Measurements from ENCODE around the gene MAD1L1. TPM values are rescaled to one million over a fixed set of nuclear protein-coding genes. Genes with fewer than 3 reads are reported as not detected.

Gene MAD1L1
- total and polyA plus RNA-seq, 2 experiments from 2014 or later = 38.2 to 69.8 TPM

DNA sequence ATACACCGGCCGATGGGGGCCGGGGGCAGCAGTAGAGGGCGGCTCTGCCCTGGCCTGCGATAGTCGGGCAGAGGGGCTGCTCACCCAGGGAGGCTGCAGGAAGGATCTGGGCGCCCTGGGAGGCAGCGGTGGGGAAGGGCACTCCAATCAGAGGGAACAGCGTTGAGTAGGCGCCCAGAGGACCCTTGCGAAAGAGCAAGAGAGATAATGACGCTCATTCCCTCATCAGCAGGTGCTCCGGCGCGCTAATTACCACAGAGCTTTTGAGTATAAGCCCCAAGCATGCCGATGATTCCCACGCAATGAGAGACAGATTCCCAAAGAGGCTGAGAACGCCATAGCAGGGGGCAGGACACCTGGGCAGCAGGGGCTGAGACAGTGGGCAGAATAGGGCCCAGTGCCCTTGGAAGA lies 215.3 kb downstream of the MAD1L1 start:
- WGBS, 2 experiments (ENCODE audit: low coverage in 1 of 2, low lambda C conversion rate in 2 of 2, missing lambda C conversion rate in 2 of 2) = 94 to 95% methylated on average over 16 to 18 of the region's 18 CpGs
- no peak overlapping the region for H3K4me3 ChIP-seq
- H3K79me2 ChIP-seq (ENCODE audit: insufficient read depth) = no peaks in the 10 kb centered on the region
- in situ Hi-C loops (cut with MboI) = no loop called here
- H3K9me3 ChIP-seq (ENCODE audit: low read depth) = no peaks in the 10 kb centered on the region
- no peaks in the 10 kb centered on the region for H4K20me1 ChIP-seq (ENCODE audit: insufficient read depth)
- no peak overlapping the region for H3K9ac ChIP-seq
- no peaks in the 10 kb centered on the region for H3K36me3 ChIP-seq (ENCODE audit: low read depth)
- H2AFZ ChIP-seq = no peak overlapping the region
- peaks cover 23% of the 10 kb centered on the region for H3K4me1 ChIP-seq (ENCODE audit: insufficient read depth)
- H3K9me2 ChIP-seq (ENCODE audit: insufficient read depth) = no peaks in the 10 kb centered on the region
- H3K27me3 ChIP-seq (replicated peaks; ENCODE audit: insufficient read depth) = no peaks in the 10 kb centered on the region
- DNase-seq = no peak
- no peak overlapping the region for H3K27ac ChIP-seq
- no peak overlapping the region for H3K4me2 ChIP-seq (ENCODE audit: unreplicated experiment)
- TF ChIP-seq EZH2phosphoT487 (IDR thresholded peaks at IDR 0.05; ENCODE audit: insufficient read depth, low read depth) (no peak), EZH2 (IDR thresholded peaks at IDR 0.05; ENCODE audit: insufficient read depth, poor library complexity, severe bottlenecking) (no peak)
- H3F3A ChIP-seq (ENCODE audit: insufficient read depth) = peaks cover 9% of the 10 kb centered on the region

DNA sequence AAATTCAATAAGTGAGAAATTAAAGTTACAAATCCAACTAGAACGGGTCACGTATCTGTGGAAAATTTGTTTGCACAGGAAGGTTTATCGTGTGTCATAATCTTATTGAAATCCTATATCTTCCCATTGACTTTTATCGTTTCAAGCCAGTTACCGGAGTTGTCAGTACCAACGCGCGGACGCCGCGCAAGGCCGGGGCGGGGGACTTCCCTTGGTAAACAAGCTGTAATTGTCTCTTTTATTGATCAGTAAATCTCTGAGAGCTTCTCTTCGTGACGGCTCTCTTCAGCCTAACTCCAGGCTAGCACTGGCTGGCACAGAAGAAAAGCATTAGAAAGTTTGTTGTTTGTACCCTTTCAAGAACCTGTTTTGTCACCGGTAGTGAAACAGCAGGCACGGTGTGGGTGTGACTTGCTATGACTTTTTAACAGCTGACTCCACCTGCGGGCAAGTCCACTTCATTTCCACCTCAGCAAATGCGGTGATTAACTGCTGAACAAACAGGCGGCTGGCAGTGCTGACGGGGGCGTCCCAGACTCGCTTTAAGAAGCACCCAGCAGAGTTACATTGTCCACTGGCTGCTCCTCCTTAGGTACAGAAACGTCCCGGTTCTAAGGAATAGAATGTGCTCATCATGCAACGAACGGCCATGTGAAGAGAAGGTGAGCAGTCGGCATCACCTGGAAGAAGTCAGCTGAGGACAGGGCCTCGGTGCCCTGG lies 215.8 kb downstream of the MAD1L1 start:
- H3K4me3 ChIP-seq = no peak overlapping the region
- H2AFZ ChIP-seq = no peak overlapping the region
- no peak overlapping the region for H3K9ac ChIP-seq
- no peaks in the 10 kb centered on the region for H3K27me3 ChIP-seq (replicated peaks; ENCODE audit: insufficient read depth)
- peaks cover 23% of the 10 kb centered on the region for H3K4me1 ChIP-seq (ENCODE audit: insufficient read depth)
- H3F3A ChIP-seq (ENCODE audit: insufficient read depth) = peaks cover 9% of the 10 kb centered on the region
- WGBS, 2 experiments (ENCODE audit: low coverage in 1 of 2, low lambda C conversion rate in 2 of 2, missing lambda C conversion rate in 2 of 2) = 93% methylated on average over 29 of the region's 29 CpGs
- TF ChIP-seq EZH2 (IDR thresholded peaks at IDR 0.05; ENCODE audit: insufficient read depth, poor library complexity, severe bottlenecking) (no peak), EZH2phosphoT487 (IDR thresholded peaks at IDR 0.05; ENCODE audit: insufficient read depth, low read depth) (no peak)
- DNase-seq = no peak
- H3K9me3 ChIP-seq (ENCODE audit: low read depth) = no peaks in the 10 kb centered on the region
- no peak overlapping the region for H3K4me2 ChIP-seq (ENCODE audit: unreplicated experiment)
- no peak overlapping the region for H3K27ac ChIP-seq
- H4K20me1 ChIP-seq (ENCODE audit: insufficient read depth) = no peaks in the 10 kb centered on the region
- no peaks in the 10 kb centered on the region for H3K36me3 ChIP-seq (ENCODE audit: low read depth)
- in situ Hi-C loops (cut with MboI) = no loop called here
- no peaks in the 10 kb centered on the region for H3K79me2 ChIP-seq (ENCODE audit: insufficient read depth)
- no peaks in the 10 kb centered on the region for H3K9me2 ChIP-seq (ENCODE audit: insufficient read depth)

DNA sequence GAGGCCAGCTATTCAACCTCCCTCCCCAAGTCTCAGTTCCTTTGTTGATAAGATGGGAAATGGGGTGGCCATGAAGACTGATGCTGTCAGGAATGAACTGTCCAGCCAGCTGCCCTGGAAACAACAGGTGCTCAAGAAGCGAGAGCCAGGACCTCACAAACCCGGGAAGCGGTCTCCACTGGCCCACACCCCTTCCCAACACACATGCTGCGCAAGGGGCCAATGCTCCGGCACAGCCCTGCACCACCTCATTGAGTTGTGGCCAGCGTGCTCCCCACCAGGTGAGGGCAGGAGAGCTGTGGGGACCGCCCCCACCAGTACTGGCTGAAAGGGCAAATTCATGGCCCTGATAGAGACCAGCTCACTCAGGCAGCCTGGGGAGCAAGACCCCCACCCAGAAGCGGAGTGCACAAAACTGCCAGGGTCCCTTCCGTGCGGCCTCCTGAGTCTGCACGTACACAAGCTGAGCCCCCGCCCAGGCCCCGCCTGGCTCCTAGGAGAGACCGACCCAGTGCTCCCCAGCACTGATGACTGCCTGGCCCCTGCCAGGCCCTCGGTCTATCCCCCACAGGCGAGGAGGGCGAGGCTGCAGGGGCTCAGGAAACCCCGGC lies 216.6 kb downstream of the MAD1L1 start:
- in situ Hi-C loops (cut with MboI) = no loop called here
- no peak overlapping the region for H3K9ac ChIP-seq
- no peaks in the 10 kb centered on the region for H3K27me3 ChIP-seq (replicated peaks; ENCODE audit: insufficient read depth)
- no peaks in the 10 kb centered on the region for H3K9me3 ChIP-seq (ENCODE audit: low read depth)
- DNase-seq = no peak
- no peaks in the 10 kb centered on the region for H3K36me3 ChIP-seq (ENCODE audit: low read depth)
- peaks cover 23% of the 10 kb centered on the region for H3K4me1 ChIP-seq (ENCODE audit: insufficient read depth)
- H3K27ac ChIP-seq = no peak overlapping the region
- H2AFZ ChIP-seq = no peak overlapping the region
- H3K79me2 ChIP-seq (ENCODE audit: insufficient read depth) = no peaks in the 10 kb centered on the region
- H3K4me2 ChIP-seq (ENCODE audit: unreplicated experiment) = no peak overlapping the region
- no peaks in the 10 kb centered on the region for H3K9me2 ChIP-seq (ENCODE audit: insufficient read depth)
- peaks cover 8% of the 10 kb centered on the region for H3F3A ChIP-seq (ENCODE audit: insufficient read depth)
- TF ChIP-seq EZH2phosphoT487 (IDR thresholded peaks at IDR 0.05; ENCODE audit: insufficient read depth, low read depth) = no peak
- no peak for TF ChIP-seq EZH2 (IDR thresholded peaks at IDR 0.05; ENCODE audit: insufficient read depth, poor library complexity, severe bottlenecking)
- H4K20me1 ChIP-seq (ENCODE audit: insufficient read depth) = no peaks in the 10 kb centered on the region
- H3K4me3 ChIP-seq = no peak overlapping the region
- WGBS, 2 experiments (ENCODE audit: low coverage in 1 of 2, low lambda C conversion rate in 2 of 2, missing lambda C conversion rate in 2 of 2) = 95% methylated on average over 18 of the region's 18 CpGs

DNA sequence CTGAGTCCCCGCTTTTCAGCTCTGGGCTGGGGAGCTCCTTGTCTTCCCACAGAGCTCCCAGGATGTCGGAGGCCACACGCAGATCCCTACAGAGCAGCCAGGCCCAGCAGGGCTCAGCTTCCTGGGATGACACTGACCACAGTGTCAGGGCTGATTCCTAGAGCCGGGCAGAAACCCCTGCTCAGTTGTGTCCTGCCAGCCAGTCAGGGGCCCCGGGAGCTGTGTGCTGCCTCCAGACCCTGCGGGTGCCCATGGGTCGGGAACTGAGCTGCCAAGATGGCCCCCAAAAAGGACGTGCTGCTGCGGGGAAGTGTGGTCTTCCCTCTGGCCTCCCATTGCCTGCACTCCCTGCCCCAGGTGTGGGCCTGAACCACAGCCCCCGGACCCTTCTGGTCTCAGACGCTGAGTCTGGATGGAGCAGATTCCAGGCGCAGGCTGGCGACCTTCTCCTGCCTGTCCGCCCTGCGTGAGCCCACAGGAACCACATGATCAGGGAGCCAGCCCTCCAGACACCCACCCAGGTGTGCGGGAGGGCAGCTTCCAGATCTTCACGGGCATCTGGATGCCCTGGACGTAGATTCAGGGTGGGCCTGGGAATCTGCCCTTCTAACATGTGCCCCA lies 217.4 kb downstream of the MAD1L1 start:
- 86 to 92% methylated on average over 18 of the region's 18 CpGs for WGBS, 2 experiments (ENCODE audit: low coverage in 1 of 2, low lambda C conversion rate in 2 of 2, missing lambda C conversion rate in 2 of 2)
- Histone ChIP-seq H3K36me3 (ENCODE audit: low read depth) (no peaks in the 10 kb centered on the region), H3K4me2 (ENCODE audit: unreplicated experiment) (no peak overlapping the region), H3K4me3 (no peak overlapping the region), H3K4me1 (ENCODE audit: insufficient read depth) (peaks cover 16% of the 10 kb centered on the region), H3F3A (ENCODE audit: insufficient read depth) (peaks cover under 1% of the 10 kb centered on the region), H3K27me3 (replicated peaks; ENCODE audit: insufficient read depth) (no peaks in the 10 kb centered on the region), H3K9ac (no peak overlapping the region), H3K79me2 (ENCODE audit: insufficient read depth) (no peaks in the 10 kb centered on the region), H3K27ac (no peak overlapping the region), H4K20me1 (ENCODE audit: insufficient read depth) (no peaks in the 10 kb centered on the region), H3K9me2 (ENCODE audit: insufficient read depth) (no peaks in the 10 kb centered on the region), H3K9me3 (ENCODE audit: low read depth) (no peaks in the 10 kb centered on the region), H2AFZ (no peak overlapping the region)
- no peak for DNase-seq
- TF ChIP-seq EZH2phosphoT487 (IDR thresholded peaks at IDR 0.05; ENCODE audit: insufficient read depth, low read depth) (no peak), EZH2 (IDR thresholded peaks at IDR 0.05; ENCODE audit: insufficient read depth, poor library complexity, severe bottlenecking) (no peak)
- in situ Hi-C loops (cut with MboI) = no loop called here
